ENCODE measurements around the gene CS.
A peak's percentile ranks its signal among the peaks of the same experiment; 100 is the strongest.
"Not testable (repeated sequence)": the region's sequence is repeated elsewhere in the genome, so short reads cannot be mapped to it uniquely, and the experiment has no call there.

Gene CS

DNA sequence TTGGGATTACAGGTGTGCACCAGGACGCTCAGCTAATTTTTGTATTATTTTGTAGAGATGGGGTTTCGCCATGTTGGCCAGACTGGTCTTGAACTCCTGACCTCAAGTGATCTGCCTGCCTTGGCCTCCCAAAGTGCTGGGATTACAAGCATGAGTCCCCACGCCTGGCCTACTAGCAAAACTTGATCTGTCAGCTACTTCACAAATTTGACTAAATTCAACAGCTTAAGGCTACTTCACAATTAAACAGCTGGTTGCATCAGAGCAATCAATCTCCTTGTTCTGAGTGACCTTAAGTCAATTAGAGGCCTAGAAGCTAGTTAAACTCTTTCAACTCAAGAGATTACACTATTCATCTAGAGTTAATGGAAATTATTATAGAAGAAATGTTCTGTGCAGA lies 21.2 kb downstream of the CS start:
- no peak for DNase-seq (ENCODE audit: low read depth)

DNA sequence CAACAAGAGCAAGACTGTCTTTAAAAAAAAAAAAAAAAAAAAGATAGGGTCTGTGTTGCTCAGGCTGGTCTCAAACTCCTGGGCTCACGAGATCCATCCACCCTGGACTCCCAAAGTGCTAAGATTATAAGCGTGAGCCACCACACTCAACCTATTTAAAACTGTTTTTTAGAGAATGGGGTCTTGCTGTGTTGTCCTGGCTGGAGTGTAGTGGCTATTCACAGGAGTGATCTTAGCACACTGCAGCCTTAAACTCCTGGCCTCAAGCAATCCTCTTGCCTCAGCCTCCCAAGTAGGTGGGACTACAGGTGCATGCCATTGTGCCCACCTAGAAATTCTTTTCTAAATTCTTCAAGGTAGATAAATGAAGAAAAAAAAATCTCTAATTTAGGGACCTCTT lies 25.8 kb downstream of the CS start:
- DNase-seq (ENCODE audit: low read depth) = no peak

GRCh38 chr12:56272468-56272867 lies 27.7 kb downstream of the CS start:
- not testable (repeated sequence) for DNase-seq (ENCODE audit: low read depth)

DNA sequence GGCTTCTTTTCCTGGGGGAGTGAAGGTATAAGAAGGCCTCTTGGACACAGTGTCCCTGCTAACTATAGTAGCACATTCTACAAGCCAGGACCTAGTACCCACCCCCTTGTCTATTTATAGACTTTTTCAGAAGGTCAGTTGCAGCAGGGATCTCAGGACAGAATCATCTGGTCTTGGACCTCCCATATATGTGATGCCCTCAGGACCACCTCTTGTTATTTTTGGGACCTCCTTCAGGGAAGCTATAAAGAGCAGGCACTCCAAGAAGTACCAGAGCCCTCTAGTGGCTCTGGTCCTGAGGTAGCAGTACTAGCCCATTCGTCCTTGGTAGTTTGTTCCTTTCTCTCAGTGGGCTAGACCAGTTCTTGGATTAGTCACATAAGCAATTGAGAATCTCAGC lies 29.1 kb downstream of the CS start:
- no peak for DNase-seq (ENCODE audit: low read depth)

GRCh38 chr12:56267443-56268071 lies 32.6 kb downstream of the CS start:
- no peak for DNase-seq (ENCODE audit: low read depth)

- DNase-seq (ENCODE audit: low read depth) = peak; percentile 75
Observed at GRCh38 chr12:56266693-56267442, 33.3 kb downstream of the CS start, which contains the start of gene COQ10A. Gene COQ10A, plus strand, starts transcription at chr12:56266942. Its CDS starts 177 bp downstream, at chr12:56267119.

GRCh38 chr12:56266068-56266692 lies 34.0 kb downstream of the CS start:
- DNase-seq (ENCODE audit: low read depth) = not testable (repeated sequence)

- DNase-seq (ENCODE audit: low read depth) = not testable (repeated sequence)
Observed at GRCh38 chr12:56262955-56263354, 37.2 kb downstream of the CS start.

DNA sequence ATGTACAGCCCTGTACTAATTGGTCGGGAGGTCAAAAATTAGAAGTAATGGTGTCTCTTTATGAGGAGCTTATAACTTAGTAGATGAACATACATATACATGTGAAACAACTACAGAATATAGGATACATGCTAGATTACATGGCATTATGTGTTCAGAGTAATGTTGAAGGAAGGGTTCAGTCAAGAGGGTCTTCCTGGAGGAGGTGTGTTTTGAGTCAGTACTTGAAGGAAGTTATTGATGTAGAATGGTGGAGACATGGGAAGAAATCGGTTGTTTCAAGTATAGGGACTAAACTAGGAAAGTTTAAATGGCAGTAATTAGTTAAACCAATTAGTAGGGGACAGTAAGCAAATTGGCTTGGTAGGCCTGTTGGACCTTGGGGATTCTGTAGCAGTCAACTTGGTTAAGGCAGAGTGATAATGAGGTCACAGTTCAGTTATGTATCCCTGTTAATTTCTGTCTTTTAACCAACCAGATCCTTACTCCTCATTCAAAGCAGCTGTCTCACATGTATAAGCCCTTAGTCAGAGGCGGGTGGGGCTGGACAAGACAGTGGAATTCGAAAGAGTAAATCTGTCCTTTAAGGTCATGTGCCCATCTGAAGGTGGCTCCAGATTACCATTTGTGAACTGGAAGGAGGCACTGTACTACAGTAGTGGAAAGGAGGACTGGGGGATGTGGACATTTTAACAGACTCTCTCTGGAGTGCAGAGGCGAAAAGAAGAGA lies 38.5 kb downstream of the CS start:
- DNase-seq (ENCODE audit: low read depth) = no peak

- DNase-seq (ENCODE audit: low read depth) = no peak
Observed at GRCh38 chr12:56260921-56261320, 39.2 kb downstream of the CS start.

DNA sequence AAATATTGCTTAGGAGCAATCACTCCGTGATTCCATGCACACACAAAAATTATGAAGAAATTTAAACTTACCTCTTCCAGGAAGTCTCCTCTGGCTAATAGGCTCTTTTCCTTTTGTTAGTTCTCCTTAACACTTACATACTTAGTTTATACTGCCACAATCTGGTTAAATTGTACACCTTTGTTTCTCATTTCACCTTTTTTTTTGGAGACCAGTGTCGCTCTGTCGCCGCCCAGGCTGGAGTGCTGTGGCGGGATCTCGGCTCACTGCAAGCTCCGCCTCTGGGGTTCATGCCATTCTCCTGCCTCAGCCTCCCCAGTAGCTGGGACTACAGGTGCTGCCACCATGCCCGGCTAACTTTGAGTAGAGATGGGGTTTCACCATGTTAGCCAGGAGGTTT lies 39.8 kb downstream of the CS start:
- no peak for DNase-seq (ENCODE audit: low read depth)

DNA sequence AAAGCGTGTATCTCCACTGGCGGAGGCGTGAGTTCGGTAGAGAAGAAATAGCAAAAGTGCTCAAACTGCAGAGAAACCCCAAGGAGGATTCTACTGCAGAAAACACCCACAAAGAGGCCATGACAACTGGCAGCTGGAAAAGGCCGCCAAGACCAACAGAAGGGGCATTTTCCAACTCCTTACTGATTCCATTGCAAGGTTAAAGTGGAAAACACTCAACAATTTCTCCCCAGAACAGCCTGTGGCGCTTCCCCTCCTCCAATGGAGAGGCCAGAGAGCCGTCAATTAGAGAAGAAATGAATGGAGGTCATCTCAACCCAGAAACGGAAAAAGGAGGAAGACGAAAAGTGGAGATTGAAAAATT lies 41.3 kb downstream of the CS start:
- no peak for DNase-seq (ENCODE audit: low read depth)

DNA sequence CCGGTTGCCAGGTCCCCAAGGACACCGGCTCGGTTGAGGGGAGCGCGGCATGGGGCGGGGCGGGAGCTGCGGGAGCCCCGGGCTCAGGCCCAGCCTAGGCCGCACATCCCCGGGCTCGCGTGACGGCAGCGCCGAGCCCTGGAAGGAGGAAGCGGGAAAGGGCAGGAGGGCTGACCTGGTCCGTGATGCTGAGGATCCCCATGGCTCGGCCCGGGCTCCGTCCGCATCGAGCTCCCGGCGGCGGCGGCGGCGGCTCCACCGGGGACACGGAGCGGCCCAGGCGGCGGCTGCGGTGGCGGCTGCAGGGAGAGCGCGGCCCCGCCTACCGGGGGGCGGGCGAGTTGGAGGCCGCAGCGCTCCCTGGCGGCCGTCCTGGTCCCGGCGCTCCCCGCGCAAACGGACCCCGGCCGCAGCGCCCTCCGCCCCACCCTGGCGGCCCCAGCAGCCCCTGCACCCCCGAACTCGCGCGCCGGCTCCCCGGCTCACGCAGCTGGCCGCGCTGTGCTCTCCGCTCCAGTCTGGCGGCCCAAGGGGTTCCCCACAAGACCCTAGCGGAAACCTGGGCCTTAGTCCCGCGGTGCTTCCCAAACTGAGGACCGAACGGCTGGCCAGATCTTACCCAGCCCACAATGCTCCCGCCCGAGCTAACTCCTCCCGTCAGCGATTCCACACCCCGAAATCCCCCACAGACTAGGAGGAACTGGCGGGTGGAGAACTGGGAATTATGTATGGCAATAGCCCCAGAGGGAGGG lies 41.9 kb downstream of the CS start, which contains the start of gene ANKRD52:
Gene ANKRD52, minus strand, starts transcription at position 317 of the 752 bp plus-strand sequence. Its CDS starts 115 bp downstream, at position 202.
- DNase-seq (ENCODE audit: low read depth) = peak; percentile 70

DNA sequence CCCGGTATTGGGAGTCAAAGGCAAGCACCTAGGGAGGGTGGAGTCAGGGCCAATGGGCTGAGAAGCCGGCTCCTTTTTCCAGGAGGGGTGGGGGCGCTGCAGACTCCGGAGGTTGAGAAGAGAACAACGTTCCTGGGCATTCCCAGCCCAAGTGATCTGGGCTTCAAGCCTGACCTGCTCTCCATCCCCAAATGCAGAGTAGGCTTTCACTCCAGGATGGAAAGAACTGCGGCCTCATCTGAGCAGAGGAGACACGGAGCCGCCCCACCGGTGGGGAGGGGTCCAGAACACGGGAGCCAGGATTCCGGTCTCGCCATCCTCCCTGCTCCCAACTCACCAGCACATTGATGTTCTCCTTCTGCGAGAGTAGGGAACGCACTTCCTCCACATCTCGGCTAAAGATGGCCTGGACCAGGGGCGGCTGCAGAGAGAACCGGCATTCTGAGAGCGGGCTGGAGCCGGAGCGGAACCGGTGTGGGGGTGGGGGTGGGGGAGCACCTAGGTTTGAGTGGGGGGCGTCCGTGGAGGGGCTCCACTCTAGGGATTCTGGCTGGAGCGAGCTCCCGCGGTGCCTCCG lies 42.6 kb downstream of the CS start:
- DNase-seq (ENCODE audit: low read depth) = no peak

- no peak for DNase-seq (ENCODE audit: low read depth)
Observed at GRCh38 chr12:56257071-56257470, 43.1 kb downstream of the CS start.

GRCh38 chr12:56256326-56256960 lies 43.7 kb downstream of the CS start:
- DNase-seq (ENCODE audit: low read depth) = no peak

DNA sequence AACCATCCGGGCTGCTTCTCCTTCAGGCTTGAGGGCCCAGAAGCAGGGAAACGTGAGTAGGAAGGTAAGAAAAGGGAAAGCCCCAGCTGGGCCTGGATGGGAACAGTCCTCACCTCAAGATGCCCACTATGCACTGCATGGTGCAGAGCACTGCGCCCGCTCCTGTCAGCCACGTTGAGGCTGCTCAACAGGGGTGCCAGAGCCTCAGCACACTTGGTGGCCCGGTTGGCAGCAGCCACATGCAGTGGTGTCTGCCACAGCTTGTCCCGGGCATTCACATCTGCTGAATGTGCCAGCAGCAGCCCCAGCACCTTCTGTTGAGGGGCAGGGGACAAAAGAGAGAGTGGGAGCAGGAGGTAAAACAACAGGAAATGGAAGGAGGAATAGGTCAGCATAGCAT lies 44.5 kb downstream of the CS start:
- no peak for DNase-seq (ENCODE audit: low read depth)

GRCh38 chr12:56253091-56253490 lies 47.0 kb downstream of the CS start:
- DNase-seq (ENCODE audit: low read depth) = no peak

DNA sequence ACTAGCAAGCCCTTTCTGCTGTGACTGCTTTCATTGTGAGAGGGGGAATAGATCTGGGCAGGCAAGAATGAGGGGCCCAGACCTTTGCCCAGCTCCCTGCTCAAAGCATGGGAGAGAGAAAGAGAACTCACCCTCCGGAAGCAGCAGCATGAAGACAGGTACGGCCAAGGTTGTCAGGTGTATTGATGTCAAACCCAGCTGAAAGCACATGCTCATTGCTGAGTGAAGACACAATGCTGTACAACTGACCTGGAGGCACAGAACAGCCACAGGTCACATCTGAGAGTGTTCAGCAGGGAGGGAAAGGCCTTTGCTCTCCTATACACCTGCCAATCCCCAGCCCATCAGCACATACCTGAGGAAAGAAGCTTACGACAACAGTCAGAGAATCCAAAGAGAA lies 47.5 kb downstream of the CS start:
- no peak for DNase-seq (ENCODE audit: low read depth)

DNA sequence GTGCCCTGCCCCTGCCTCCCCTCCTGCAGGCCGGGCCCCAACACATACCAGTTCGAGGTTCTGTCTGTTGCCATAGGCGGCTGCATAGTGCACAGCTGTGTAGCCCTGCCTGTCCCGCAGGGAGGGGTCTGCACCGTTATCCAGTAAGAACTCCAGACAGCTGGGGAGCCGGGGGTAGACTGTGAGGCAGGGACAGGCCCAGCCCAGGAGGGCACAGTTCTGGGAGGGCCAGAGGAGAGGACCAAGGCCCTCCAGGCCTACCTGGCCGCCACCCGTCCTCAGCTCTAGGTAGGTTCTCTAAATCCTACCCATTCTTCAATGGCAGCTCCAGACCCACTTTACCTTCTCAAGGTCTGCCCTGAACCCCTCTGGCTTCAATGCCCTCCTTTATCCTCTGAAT lies 51.4 kb downstream of the CS start:
- no peak for DNase-seq (ENCODE audit: low read depth)

DNA sequence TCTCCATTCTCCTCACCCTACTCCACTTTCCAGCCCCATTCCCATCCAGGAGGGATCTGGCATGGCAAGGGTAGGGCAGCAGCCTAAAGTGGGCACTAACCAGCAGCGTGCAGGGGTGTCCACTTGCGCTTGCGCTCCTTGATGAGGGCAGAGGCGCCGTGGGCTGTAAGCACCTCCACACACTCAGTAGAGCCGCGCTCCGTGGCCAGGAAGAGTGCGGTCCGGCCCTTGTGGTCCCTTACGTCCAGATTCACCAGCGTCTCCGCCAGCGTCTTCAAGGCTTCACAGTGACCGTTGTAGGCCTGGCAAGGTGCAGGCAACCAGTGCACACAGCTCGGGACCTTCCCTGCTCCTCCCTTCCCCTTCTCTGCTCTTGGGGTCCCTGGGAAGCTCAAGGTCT lies 52.2 kb downstream of the CS start:
- DNase-seq (ENCODE audit: low read depth) = no peak

Measured in stimulated activated CD8-positive, alpha-beta memory T cell treated with anti-CD3 and anti-CD28 coated beads, Interleukin-4, amount 100 ng/mL, for 24 hours (primary cell).